Glutamatergic neuron (in vitro differentiated cells): ENCODE data around the gene ROR2. TPM values are rescaled to one million over a fixed set of nuclear protein-coding genes. Genes with fewer than 3 reads are reported as not detected.

ENCODE experiments used
- DNase-seq: peaks from one replicate; pipeline ENCODE4 v3.0.0; 2022
- H3K27ac Mint-ChIP-seq: one replicate; pipeline ENCODE4 v1.8.0; 2020; ENCODE audit warnings: mild to moderate bottlenecking, mixed read lengths, inconsistent platforms; ENCODE audit not compliant: unreplicated experiment
- H3K27me3 Mint-ChIP-seq: one replicate; pipeline ENCODE4 v1.8.0; 2020; ENCODE audit warnings: mild to moderate bottlenecking, moderate library complexity, mixed read lengths, inconsistent platforms; ENCODE audit not compliant: unreplicated experiment
- H3K36me3 Mint-ChIP-seq: one replicate; pipeline ENCODE4 v1.8.0; 2020; ENCODE audit warnings: mild to moderate bottlenecking, mixed read lengths, inconsistent platforms; ENCODE audit not compliant: unreplicated experiment
- H3K4me1 Mint-ChIP-seq: one replicate; pipeline ENCODE4 v1.8.0; 2020; ENCODE audit warnings: mild to moderate bottlenecking, low read depth, mixed read lengths, inconsistent platforms; ENCODE audit not compliant: unreplicated experiment
- H3K4me3 Mint-ChIP-seq: one replicate; pipeline ENCODE4 v1.8.0; 2020; ENCODE audit warnings: mild to moderate bottlenecking, mixed read lengths, inconsistent platforms; ENCODE audit not compliant: unreplicated experiment
- H3K9me3 Mint-ChIP-seq: one replicate; pipeline ENCODE4 v1.8.0; 2020; ENCODE audit warnings: mild to moderate bottlenecking, moderate library complexity, mixed read lengths, inconsistent platforms; ENCODE audit not compliant: unreplicated experiment
- total RNA-seq: library from RNA; stranded (reverse); fragmentation: NEBNext Ultra II Directional; extraction: Animal tissue kit (Norgen Biotek cat#: 25700); gene quantifications from one replicate; pipeline ENCODE4 v1.2.1, GENCODE V29; 2021; ENCODE audit not compliant: unreplicated experiment
- TF ChIP-seq, protein P1 (sequence below): fragments of 200-600 bp; sonication (generic); IDR thresholded peaks from one replicate; pipeline ENCODE4 v1.5.0; 2021; ENCODE audit not compliant: partially characterized antibody, unreplicated experiment

Gene ROR2
- total RNA-seq, 1 donor from 2014 or later: 51.1 TPM

DNA sequence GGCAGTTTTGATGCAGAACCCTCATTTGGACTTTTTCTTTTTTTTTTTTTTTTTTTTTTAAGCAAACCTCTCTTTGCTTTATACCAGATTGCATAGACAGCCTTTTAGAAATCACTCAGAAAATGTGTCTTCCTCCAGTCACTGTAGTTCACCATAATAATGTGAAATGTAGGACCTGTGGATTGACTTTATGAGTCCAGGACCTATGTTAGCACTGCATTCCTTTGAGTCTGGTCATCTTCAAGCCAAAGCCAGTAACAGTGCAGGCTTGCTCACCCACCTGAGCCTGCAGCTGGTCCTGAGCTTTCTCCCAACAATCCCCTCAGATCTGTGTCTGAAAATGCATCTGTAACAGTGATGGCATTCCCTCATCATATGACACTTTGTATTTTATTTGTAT, 415.7 kb downstream of the ROR2 start:
- H3K27me3 Mint-ChIP-seq: no peaks in the 10 kb centered on the region
- H3K36me3 Mint-ChIP-seq: no peaks in the 10 kb centered on the region
- no peak overlapping the region for H3K4me3 Mint-ChIP-seq
- H3K27ac Mint-ChIP-seq: no peak overlapping the region
- TF ChIP-seq, protein P1, sequence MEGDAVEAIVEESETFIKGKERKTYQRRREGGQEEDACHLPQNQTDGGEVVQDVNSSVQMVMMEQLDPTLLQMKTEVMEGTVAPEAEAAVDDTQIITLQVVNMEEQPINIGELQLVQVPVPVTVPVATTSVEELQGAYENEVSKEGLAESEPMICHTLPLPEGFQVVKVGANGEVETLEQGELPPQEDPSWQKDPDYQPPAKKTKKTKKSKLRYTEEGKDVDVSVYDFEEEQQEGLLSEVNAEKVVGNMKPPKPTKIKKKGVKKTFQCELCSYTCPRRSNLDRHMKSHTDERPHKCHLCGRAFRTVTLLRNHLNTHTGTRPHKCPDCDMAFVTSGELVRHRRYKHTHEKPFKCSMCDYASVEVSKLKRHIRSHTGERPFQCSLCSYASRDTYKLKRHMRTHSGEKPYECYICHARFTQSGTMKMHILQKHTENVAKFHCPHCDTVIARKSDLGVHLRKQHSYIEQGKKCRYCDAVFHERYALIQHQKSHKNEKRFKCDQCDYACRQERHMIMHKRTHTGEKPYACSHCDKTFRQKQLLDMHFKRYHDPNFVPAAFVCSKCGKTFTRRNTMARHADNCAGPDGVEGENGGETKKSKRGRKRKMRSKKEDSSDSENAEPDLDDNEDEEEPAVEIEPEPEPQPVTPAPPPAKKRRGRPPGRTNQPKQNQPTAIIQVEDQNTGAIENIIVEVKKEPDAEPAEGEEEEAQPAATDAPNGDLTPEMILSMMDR: no peak
- no peaks in the 10 kb centered on the region for H3K9me3 Mint-ChIP-seq
- H3K4me1 Mint-ChIP-seq: no peaks in the 10 kb centered on the region
- DNase-seq: no peak

DNA sequence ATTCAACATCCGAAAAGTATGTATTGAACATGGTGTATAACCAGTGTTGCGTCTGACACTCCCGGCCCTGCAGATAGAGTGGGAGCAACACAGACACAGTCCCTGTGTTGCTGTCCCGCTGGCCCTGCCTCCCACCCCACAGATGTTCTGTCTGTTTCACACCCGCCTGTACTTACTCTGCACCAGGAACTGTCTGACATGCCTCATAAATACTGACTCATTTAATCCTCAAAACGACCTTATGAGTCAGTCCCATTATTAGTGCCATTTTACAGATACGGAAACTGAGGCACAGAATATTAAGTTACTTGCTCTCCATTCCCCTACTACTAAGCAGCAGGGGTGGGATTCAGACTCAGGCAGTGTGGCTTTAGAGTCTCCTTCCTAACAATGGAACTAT, 416.6 kb downstream of the ROR2 start:
- Mint-ChIP-seq H3K27me3 (no peaks in the 10 kb centered on the region), H3K27ac (no peak overlapping the region), H3K4me3 (no peak overlapping the region), H3K9me3 (no peaks in the 10 kb centered on the region), H3K36me3 (no peaks in the 10 kb centered on the region), H3K4me1 (no peaks in the 10 kb centered on the region)
- no peak for DNase-seq
- TF ChIP-seq, protein P1: no peak

DNA sequence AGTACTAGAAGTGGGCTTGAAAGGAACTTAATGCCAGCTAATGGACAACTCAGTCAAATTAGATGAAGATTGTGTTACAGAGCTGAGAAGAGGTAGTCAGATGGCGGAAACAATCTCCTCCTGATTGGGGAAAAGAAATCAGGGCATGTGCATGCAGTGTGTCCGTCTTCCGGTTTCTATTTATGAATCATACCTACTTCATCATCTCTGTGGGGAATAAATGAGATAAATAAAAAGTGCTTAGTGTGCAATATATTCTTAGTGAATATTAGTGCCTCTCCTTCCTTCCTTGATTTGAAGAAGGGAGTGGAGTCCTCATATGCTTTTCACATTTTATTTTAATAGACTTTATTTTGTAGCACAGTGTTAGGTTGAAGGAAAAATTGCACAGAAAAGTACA, 417.7 kb downstream of the ROR2 start:
- no peak for DNase-seq
- TF ChIP-seq, protein P1: no peak
- Mint-ChIP-seq H3K4me3 (no peak overlapping the region), H3K27ac (no peak overlapping the region), H3K4me1 (no peaks in the 10 kb centered on the region), H3K27me3 (no peaks in the 10 kb centered on the region), H3K36me3 (no peaks in the 10 kb centered on the region), H3K9me3 (no peaks in the 10 kb centered on the region)

DNA sequence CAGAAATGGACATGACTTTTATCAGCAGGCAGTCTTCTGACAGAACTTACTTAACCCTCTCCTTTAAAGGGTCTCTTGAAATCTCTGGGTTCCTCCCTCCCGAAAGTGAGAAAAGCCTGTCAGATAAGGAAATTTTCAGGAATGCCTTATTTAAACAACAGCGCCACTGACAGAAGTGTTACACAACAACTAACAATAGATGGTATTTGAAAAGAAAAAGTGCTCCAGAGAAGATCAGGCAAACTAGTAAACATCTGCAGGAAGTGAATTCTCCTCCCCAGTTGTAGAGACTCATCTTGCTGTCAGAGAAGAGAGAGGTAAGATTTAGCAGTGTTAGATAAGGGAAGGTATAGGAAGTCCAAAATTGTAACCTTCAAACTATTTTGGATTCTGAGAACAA, 419.2 kb downstream of the ROR2 start:
- DNase-seq: no peak
- Mint-ChIP-seq H3K36me3 (no peaks in the 10 kb centered on the region), H3K27ac (no peak overlapping the region), H3K4me3 (no peak overlapping the region), H3K9me3 (no peaks in the 10 kb centered on the region), H3K27me3 (no peaks in the 10 kb centered on the region), H3K4me1 (no peaks in the 10 kb centered on the region)
- TF ChIP-seq, protein P1: no peak

DNA sequence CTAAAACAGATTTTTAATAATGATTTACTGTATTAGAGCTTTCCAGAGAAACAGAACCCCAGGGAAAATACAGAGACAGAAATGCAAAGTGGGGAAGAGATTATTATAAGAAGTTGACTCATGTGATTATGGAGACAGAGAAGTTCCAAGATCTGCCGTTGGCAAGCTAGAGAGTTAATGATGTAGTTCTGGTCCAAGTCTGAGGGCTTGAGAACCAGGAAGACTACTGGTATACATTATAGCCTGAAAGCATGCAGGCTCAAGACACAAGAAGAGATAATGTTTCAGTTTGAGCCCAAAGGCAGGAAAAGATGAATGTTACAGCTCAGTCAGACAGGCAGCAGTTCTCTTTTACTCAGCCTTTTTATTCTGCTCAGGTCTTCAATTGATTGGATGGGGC, 427.5 kb downstream of the ROR2 start:
- H3K4me1 Mint-ChIP-seq: no peaks in the 10 kb centered on the region
- TF ChIP-seq, protein P1: no peak
- H3K4me3 Mint-ChIP-seq: no peak overlapping the region
- no peak for DNase-seq
- H3K27me3 Mint-ChIP-seq: peaks cover 5% of the 10 kb centered on the region
- H3K27ac Mint-ChIP-seq: no peak overlapping the region
- H3K9me3 Mint-ChIP-seq: no peaks in the 10 kb centered on the region
- H3K36me3 Mint-ChIP-seq: peaks cover 6% of the 10 kb centered on the region
